ENCODE measurements around the gene NEK1. TPM values are rescaled to one million over a fixed set of nuclear protein-coding genes. Genes with fewer than 3 reads are reported as not detected.

Gene NEK1
- total RNA-seq, 2 donors from 2014 or later = 12.2 to 15.1 TPM

DNA sequence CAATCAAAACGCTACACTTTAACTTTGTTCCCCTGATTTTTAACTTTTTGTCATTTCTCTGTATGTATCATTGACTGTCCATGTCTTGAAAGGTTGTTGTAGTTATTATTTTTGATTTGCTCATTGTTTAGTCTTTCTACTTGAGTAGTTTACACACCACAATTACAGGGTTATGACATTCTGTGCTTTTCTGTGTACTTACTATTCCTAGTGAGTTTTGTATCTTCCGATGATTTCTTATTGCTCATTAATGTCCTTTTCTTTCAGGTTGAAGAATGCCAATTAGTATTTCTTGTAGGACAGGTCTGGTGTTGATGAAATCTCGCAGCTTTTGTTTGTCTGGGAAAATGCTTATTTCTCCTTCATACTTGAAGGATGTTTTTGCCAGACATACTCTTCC, 252.4 kb downstream of the NEK1 start:
- H3K9ac ChIP-seq (ENCODE audit: extremely low read depth, low read length, poor library complexity, severe bottlenecking) = no peak overlapping the region
- no peak overlapping the region for H3K27ac ChIP-seq (ENCODE audit: low read depth, low read length)
- H3K36me3 Mint-ChIP-seq (ENCODE audit: low read depth) = no peaks in the 10 kb centered on the region
- H3K4me1 ChIP-seq (ENCODE audit: control insufficient read depth, insufficient read depth, low read length) = no peaks in the 10 kb centered on the region
- H3K27me3 ChIP-seq (ENCODE audit: control insufficient read depth, insufficient read depth, low read length, poor library complexity, severe bottlenecking) = no peaks in the 10 kb centered on the region
- no peaks in the 10 kb centered on the region for H3K9me3 ChIP-seq (ENCODE audit: control insufficient read depth, low read length)
- no peak overlapping the region for H3K4me3 Mint-ChIP-seq
- H3K27me3 Mint-ChIP-seq (ENCODE audit: insufficient read depth) = no peaks in the 10 kb centered on the region
- WGBS, 2 experiments (ENCODE audit: insufficient coverage in 1 of 2, insufficient read length in 1 of 2) = 88 to 95% methylated on average over 3 of the region's 3 CpGs
- H3K4me3 ChIP-seq (ENCODE audit: low read length) = no peak overlapping the region
- no peak for DNase-seq
- no peaks in the 10 kb centered on the region for H3K4me1 Mint-ChIP-seq
- H3K36me3 ChIP-seq (ENCODE audit: control insufficient read depth, insufficient read depth, low read length) = no peaks in the 10 kb centered on the region
- no peaks in the 10 kb centered on the region for H3K9me3 Mint-ChIP-seq
- TF ChIP-seq, protein P1, sequence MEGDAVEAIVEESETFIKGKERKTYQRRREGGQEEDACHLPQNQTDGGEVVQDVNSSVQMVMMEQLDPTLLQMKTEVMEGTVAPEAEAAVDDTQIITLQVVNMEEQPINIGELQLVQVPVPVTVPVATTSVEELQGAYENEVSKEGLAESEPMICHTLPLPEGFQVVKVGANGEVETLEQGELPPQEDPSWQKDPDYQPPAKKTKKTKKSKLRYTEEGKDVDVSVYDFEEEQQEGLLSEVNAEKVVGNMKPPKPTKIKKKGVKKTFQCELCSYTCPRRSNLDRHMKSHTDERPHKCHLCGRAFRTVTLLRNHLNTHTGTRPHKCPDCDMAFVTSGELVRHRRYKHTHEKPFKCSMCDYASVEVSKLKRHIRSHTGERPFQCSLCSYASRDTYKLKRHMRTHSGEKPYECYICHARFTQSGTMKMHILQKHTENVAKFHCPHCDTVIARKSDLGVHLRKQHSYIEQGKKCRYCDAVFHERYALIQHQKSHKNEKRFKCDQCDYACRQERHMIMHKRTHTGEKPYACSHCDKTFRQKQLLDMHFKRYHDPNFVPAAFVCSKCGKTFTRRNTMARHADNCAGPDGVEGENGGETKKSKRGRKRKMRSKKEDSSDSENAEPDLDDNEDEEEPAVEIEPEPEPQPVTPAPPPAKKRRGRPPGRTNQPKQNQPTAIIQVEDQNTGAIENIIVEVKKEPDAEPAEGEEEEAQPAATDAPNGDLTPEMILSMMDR (conservative IDR thresholded peaks at IDR 0.05) = no peak
- H3K27ac Mint-ChIP-seq = no peak overlapping the region

DNA sequence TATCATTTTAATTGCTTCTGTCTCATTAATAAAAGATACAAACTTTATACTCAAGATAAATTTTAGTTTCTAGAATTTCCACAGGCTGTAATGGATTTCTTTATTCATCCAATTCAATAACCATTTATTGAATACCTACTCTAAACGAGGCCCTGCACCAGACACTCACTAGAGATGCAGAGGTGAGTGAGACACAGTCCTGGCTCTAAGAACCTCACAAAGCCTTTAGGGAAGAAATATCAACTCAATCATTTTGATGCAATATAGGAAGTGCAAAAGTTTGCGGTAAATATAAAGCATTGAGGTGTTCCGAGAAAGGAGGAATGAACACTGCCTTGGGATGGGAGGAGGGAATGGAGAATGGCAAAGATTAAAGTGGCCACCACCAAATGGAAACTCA, 260.0 kb downstream of the NEK1 start:
- H3K27me3 Mint-ChIP-seq (ENCODE audit: insufficient read depth) = no peaks in the 10 kb centered on the region
- WGBS, 2 experiments (ENCODE audit: insufficient coverage in 1 of 2, insufficient read length in 1 of 2) = 90% methylated on average over 3 of the region's 3 CpGs; no CpG with 5 or more reads in 1 of the 2 experiments

DNA sequence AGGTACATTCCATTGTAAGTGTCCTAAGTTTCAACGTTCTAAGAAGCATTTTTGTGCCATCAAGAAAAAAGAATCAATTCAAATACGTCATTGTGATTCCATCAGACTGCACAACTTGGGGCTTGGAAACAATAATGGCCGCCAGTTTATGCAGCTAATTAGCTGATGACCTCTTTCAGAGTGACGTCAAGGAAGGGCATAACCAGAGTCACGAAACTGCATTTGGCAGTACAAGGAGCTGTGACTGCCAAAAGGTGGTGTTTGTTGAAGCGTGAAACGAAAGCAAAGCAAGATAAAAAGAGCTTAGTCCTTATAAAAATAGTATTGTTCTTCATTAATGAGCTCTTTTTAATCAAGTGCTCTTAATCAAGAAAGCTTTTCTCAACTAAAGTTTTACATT, 260.5 kb downstream of the NEK1 start:
- Histone ChIP-seq H3K27me3 (ENCODE audit: control insufficient read depth, insufficient read depth, low read length, poor library complexity, severe bottlenecking) (no peaks in the 10 kb centered on the region), H3K27ac (ENCODE audit: low read depth, low read length) (no peak overlapping the region), H3K9me3 (ENCODE audit: control insufficient read depth, low read length) (peaks cover 34% of the 10 kb centered on the region), H3K36me3 (ENCODE audit: control insufficient read depth, insufficient read depth, low read length) (no peaks in the 10 kb centered on the region), H3K9ac (ENCODE audit: extremely low read depth, low read length, poor library complexity, severe bottlenecking) (no peak overlapping the region), H3K4me1 (ENCODE audit: control insufficient read depth, insufficient read depth, low read length) (no peaks in the 10 kb centered on the region), H3K4me3 (ENCODE audit: low read length) (no peak overlapping the region)
- H3K4me3 Mint-ChIP-seq = no peak overlapping the region
- peaks cover 15% of the 10 kb centered on the region for H3K9me3 Mint-ChIP-seq
- no peaks in the 10 kb centered on the region for H3K27me3 Mint-ChIP-seq (ENCODE audit: insufficient read depth)
- H3K4me1 Mint-ChIP-seq = no peaks in the 10 kb centered on the region
- WGBS, 2 experiments (ENCODE audit: insufficient coverage in 1 of 2, insufficient read length in 1 of 2) = 93 to 95% methylated on average over 5 to 7 of the region's 7 CpGs
- no peak overlapping the region for H3K27ac Mint-ChIP-seq
- TF ChIP-seq, protein P1 (conservative IDR thresholded peaks at IDR 0.05) = no peak
- H3K36me3 Mint-ChIP-seq (ENCODE audit: low read depth) = no peaks in the 10 kb centered on the region
- no peak for DNase-seq

More for the DNA sequence above, 260.0 kb downstream of the NEK1 start:
- H3K27me3 ChIP-seq (ENCODE audit: control insufficient read depth, insufficient read depth, low read length, poor library complexity, severe bottlenecking) = no peaks in the 10 kb centered on the region
- Mint-ChIP-seq H3K4me3 (no peak overlapping the region), H3K9me3 (peaks cover 10% of the 10 kb centered on the region), H3K27ac (no peak overlapping the region), H3K36me3 (ENCODE audit: low read depth) (no peaks in the 10 kb centered on the region), H3K4me1 (no peaks in the 10 kb centered on the region)
- TF ChIP-seq, protein P1 (conservative IDR thresholded peaks at IDR 0.05) = no peak
- DNase-seq = no peak
- H3K36me3 ChIP-seq (ENCODE audit: control insufficient read depth, insufficient read depth, low read length) = no peaks in the 10 kb centered on the region
- H3K4me1 ChIP-seq (ENCODE audit: control insufficient read depth, insufficient read depth, low read length) = no peaks in the 10 kb centered on the region
- H3K27ac ChIP-seq (ENCODE audit: low read depth, low read length) = no peak overlapping the region
- peaks cover 29% of the 10 kb centered on the region for H3K9me3 ChIP-seq (ENCODE audit: control insufficient read depth, low read length)
- no peak overlapping the region for H3K9ac ChIP-seq (ENCODE audit: extremely low read depth, low read length, poor library complexity, severe bottlenecking)
- no peak overlapping the region for H3K4me3 ChIP-seq (ENCODE audit: low read length)

Measured in endodermal cell (in vitro differentiated cells).